MM.1S (cell line): Measurements from ENCODE around the gene DCHS1.

ENCODE experiments used
- DNase-seq: peaks from one replicate; pipeline ENCODE4 v3.0.0-alpha.2; 2015
- H2AFZ ChIP-seq: fragments of 300-600 bp; sonication (generic); 2 replicates; pipeline ENCODE4 v1.6.0; 2016; ENCODE audit warnings: antibody characterized with exemption, low read length
- H3F3A ChIP-seq: fragments of 300-600 bp; sonication (generic); 2 replicates; pipeline ENCODE4 v1.6.1; 2016; ENCODE audit warnings: mild to moderate bottlenecking, antibody characterized with exemption, low read length, moderate library complexity, mixed read lengths; ENCODE audit not compliant: insufficient read depth
- H3K27ac ChIP-seq: fragments of 300-600 bp; sonication (generic); 2 replicates; pipeline ENCODE4 v1.5.1; 2016; ENCODE audit warnings: mild to moderate bottlenecking, low read length
- H3K27me3 ChIP-seq: fragments of 300-600 bp; sonication (generic); replicated peaks from 2 replicates; pipeline ENCODE4 v1.6.0; 2016; ENCODE audit warnings: low read length; ENCODE audit not compliant: insufficient read depth
- H3K36me3 ChIP-seq: fragments of 300-600 bp; sonication (generic); replicated peaks from 2 replicates; pipeline ENCODE4 v1.6.1; 2016; ENCODE audit warnings: mild to moderate bottlenecking, low read length, mixed read lengths; ENCODE audit not compliant: insufficient read depth
- H3K4me1 ChIP-seq: fragments of 300-600 bp; sonication (generic); 2 replicates; pipeline ENCODE4 v1.6.1; 2016; ENCODE audit warnings: low read length, mixed read lengths
- H3K4me2 ChIP-seq: fragments of 300-600 bp; sonication (generic); 2 replicates; pipeline ENCODE4 v1.6.0; 2016; ENCODE audit warnings: low read depth, low read length
- H3K4me3 ChIP-seq: fragments of 300-600 bp; sonication (generic); 2 replicates; pipeline ENCODE4 v1.5.1; 2016; ENCODE audit warnings: low read length, mixed read lengths
- H3K79me2 ChIP-seq: fragments of 300-600 bp; sonication (generic); 2 replicates; pipeline ENCODE4 v1.6.1; 2016; ENCODE audit warnings: mixed run types, low read length, mixed read lengths
- H3K9ac ChIP-seq: fragments of 300-600 bp; sonication (generic); 2 replicates; pipeline ENCODE4 v1.6.1; 2016; ENCODE audit warnings: low read length, mixed read lengths
- H3K9me2 ChIP-seq: fragments of 300-600 bp; sonication (generic); replicated peaks from 2 replicates; pipeline ENCODE4 v1.6.1; 2016; ENCODE audit warnings: mild to moderate bottlenecking, low read length, mixed read lengths; ENCODE audit not compliant: insufficient read depth
- H3K9me3 ChIP-seq: fragments of 300-600 bp; sonication (generic); replicated peaks from 2 replicates; pipeline ENCODE4 v1.6.1; 2016; ENCODE audit warnings: mild to moderate bottlenecking, low read length, mixed read lengths; ENCODE audit not compliant: insufficient read depth
- H4K20me1 ChIP-seq: fragments of 300-600 bp; sonication (generic); 2 replicates; pipeline ENCODE4 v1.6.1; 2016; ENCODE audit warnings: mild to moderate bottlenecking, low read length, moderate library complexity, mixed read lengths; ENCODE audit not compliant: insufficient read depth
- EZH2 ChIP-seq: fragments of 300-600 bp; sonication (generic); optimal IDR thresholded peaks from 2 replicates; pipeline ENCODE3; 2017; ENCODE audit warnings: low read depth, mild to moderate bottlenecking, antibody characterized with exemption, low read length, mixed read lengths
- EZH2phosphoT487 ChIP-seq: fragments of 300-600 bp; sonication (generic); IDR thresholded peaks from 2 replicates; pipeline ENCODE4 v1.6.1; 2018; ENCODE audit warnings: antibody characterized with exemption, low read length
- TF ChIP-seq, protein P1 (sequence below): fragments of 300-600 bp; sonication (generic); IDR thresholded peaks from 2 replicates; pipeline ENCODE4 v1.5.1; 2016; ENCODE audit warnings: antibody characterized with exemption, low read length, mixed read lengths

DCHS1 gene

DNA sequence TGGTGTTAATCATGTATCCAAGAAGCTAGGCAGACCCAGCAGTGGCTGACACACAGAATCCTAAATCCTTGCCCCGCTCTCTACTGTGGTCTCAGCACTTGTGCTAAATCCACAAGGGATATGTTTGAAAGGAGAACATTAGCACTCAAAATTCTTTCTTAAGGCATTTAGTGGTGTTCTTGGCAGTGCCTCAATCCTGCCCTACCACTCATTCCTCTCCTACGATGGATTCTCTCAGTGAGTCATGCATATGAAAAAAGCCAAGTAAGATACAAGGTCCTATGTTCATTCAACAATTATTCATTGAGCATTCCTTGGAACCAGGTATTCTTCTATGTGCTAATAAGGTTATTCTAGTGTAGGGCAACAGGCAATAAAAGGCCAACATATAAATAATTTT, 83.4 kb downstream of the DCHS1 start:
- no peak overlapping the region for H3K4me2 ChIP-seq
- no peaks in the 10 kb centered on the region for H3K9me3 ChIP-seq
- no peaks in the 10 kb centered on the region for H3K36me3 ChIP-seq
- H3K9ac ChIP-seq, result no peak overlapping the region
- no peaks in the 10 kb centered on the region for H3F3A ChIP-seq
- no peak overlapping the region for H2AFZ ChIP-seq
- no peak for DNase-seq
- H3K4me1 ChIP-seq, result 0 out of 2 replicates have a peak, but pooled peaks cover 9% of the 10 kb centered on the region
- no peaks in the 10 kb centered on the region for H3K9me2 ChIP-seq
- H3K27ac ChIP-seq, result no peak overlapping the region
- TF ChIP-seq EZH2, result no peak
- no peak for TF ChIP-seq EZH2phosphoT487
- TF ChIP-seq, protein P1, sequence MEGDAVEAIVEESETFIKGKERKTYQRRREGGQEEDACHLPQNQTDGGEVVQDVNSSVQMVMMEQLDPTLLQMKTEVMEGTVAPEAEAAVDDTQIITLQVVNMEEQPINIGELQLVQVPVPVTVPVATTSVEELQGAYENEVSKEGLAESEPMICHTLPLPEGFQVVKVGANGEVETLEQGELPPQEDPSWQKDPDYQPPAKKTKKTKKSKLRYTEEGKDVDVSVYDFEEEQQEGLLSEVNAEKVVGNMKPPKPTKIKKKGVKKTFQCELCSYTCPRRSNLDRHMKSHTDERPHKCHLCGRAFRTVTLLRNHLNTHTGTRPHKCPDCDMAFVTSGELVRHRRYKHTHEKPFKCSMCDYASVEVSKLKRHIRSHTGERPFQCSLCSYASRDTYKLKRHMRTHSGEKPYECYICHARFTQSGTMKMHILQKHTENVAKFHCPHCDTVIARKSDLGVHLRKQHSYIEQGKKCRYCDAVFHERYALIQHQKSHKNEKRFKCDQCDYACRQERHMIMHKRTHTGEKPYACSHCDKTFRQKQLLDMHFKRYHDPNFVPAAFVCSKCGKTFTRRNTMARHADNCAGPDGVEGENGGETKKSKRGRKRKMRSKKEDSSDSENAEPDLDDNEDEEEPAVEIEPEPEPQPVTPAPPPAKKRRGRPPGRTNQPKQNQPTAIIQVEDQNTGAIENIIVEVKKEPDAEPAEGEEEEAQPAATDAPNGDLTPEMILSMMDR, result no peak
- H3K79me2 ChIP-seq, result no peaks in the 10 kb centered on the region
- H3K4me3 ChIP-seq, result no peak overlapping the region
- no peaks in the 10 kb centered on the region for H3K27me3 ChIP-seq
- no peaks in the 10 kb centered on the region for H4K20me1 ChIP-seq

DNA sequence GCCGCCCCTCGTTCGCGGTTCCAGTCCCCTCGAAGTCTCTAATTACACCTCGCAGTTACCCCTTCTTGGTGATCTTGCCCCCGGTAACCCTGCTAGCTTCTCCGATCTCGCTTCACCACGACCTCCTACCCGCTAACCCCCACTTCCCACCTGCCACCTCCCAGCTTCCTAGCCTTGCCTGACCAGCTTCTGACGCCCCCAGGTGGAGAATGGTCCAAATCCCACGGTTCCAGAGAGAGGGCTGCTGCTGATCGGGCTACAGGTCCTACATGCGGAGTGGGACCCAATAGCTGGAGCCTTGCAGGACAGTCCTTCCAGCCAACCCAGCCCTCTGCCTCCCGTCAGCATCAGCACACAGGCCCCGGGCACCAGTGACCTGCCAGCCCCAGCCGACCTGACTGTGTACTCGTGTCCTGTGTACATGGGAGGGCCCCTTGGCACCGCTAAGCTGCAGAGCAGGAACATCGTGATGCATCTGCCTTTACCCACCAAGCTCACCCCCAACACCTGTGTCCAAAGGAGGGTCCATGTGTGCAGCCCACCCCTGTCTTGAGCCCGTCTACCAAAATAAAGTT, 84.1 kb downstream of the DCHS1 start:
- Histone ChIP-seq H3K36me3 (no peaks in the 10 kb centered on the region), H3K9me3 (no peaks in the 10 kb centered on the region), H2AFZ (no peak overlapping the region), H3K4me2 (no peak overlapping the region), H3K79me2 (no peaks in the 10 kb centered on the region), H3K4me3 (no peak overlapping the region), H3F3A (no peaks in the 10 kb centered on the region), H3K9me2 (no peaks in the 10 kb centered on the region), H3K9ac (no peak overlapping the region), H3K27me3 (no peaks in the 10 kb centered on the region), H4K20me1 (no peaks in the 10 kb centered on the region), H3K4me1 (0 out of 2 replicates have a peak, but pooled peaks cover 9% of the 10 kb centered on the region), H3K27ac (no peak overlapping the region)
- TF ChIP-seq, protein P1, result no peak
- no peak for TF ChIP-seq EZH2
- no peak for TF ChIP-seq EZH2phosphoT487
- no peak for DNase-seq
